Smooth muscle cell (in vitro differentiated cells): ENCODE results near the gene CNTN5. TPM values are rescaled to one million over a fixed set of nuclear protein-coding genes. Genes with fewer than 3 reads are reported as not detected.
"Not testable (repeated sequence)": the region's sequence is repeated elsewhere in the genome, so short reads cannot be mapped to it uniquely, and the experiment has no call there.

Experiments used
- DNase-seq: peaks from one replicate; lab custom pipeline; 2025; ENCODE audit not compliant: unreplicated experiment; lab: John Stamatoyannopoulos, UW
- H2AFZ ChIP-seq: fragments of 200-600 bp; sonication (generic); 2 replicates; pipeline ENCODE4 v1.6.0; 2016; ENCODE audit warnings: antibody characterized with exemption, low read depth, mild to moderate bottlenecking
- H3F3A ChIP-seq: fragments of 200-600 bp; sonication (generic); 2 replicates; pipeline ENCODE4 v1.6.0; 2017; ENCODE audit warnings: antibody characterized with exemption, low read depth
- H3K27ac ChIP-seq: fragments of 200-600 bp; sonication (generic); 2 replicates; pipeline ENCODE4 v1.5.1; 2016; ENCODE audit warnings: low read depth, mild to moderate bottlenecking
- H3K27me3 ChIP-seq: fragments of 200-600 bp; sonication (generic); 2 replicates; pipeline ENCODE4 v1.6.1; 2016; ENCODE audit warnings: low read depth, mild to moderate bottlenecking
- H3K36me3 ChIP-seq: fragments of 200-600 bp; sonication (generic); 2 replicates; pipeline ENCODE4 v1.5.1; 2016; ENCODE audit warnings: low read depth
- H3K4me1 ChIP-seq: fragments of 200-600 bp; sonication (generic); 2 replicates; pipeline ENCODE4 v1.5.1; 2016; ENCODE audit warnings: low read depth
- H3K4me2 ChIP-seq: fragments of 200-600 bp; sonication (generic); 2 replicates; pipeline ENCODE4 v1.6.0; 2016; ENCODE audit warnings: mild to moderate bottlenecking
- H3K4me3 ChIP-seq: fragments of 200-600 bp; sonication (generic); 2 replicates; pipeline ENCODE4 v1.5.1; 2016; ENCODE audit warnings: mild to moderate bottlenecking
- H3K79me2 ChIP-seq: fragments of 200-600 bp; sonication (generic); 2 replicates; pipeline ENCODE4 v1.6.0; 2016; ENCODE audit warnings: low read depth, mild to moderate bottlenecking
- H3K9ac ChIP-seq: fragments of 200-600 bp; sonication (generic); 2 replicates; pipeline ENCODE4 v1.6.0; 2016; ENCODE audit warnings: low read depth
- H3K9me3 ChIP-seq: fragments of 200-600 bp; sonication (generic); replicated peaks from 2 replicates; pipeline ENCODE4 v1.5.1; 2016; ENCODE audit warnings: low read depth
- H4K20me1 ChIP-seq: fragments of 200-600 bp; sonication (generic); 2 replicates; pipeline ENCODE4 v1.6.0; 2016; ENCODE audit warnings: low read depth
- CTCF ChIP-seq: fragments of 200-600 bp; sonication (generic); IDR thresholded peaks from 2 replicates; pipeline ENCODE4 v1.5.1; 2017; ENCODE audit warnings: borderline replicate concordance, mild to moderate bottlenecking, antibody characterized with exemption; ENCODE audit not compliant: insufficient read depth, poor library complexity, severe bottlenecking
- WGBS: methylation state at CpG from one replicate; pipeline ENCODE4 v1.1.7; 2016; ENCODE audit warnings: low lambda C conversion rate; 5-methylcytosine and 5-hydroxymethylcytosine counted together
- polyA plus RNA-seq: library from polyadenylated mRNA; unstranded; fragments of >200 nt; fragmentation: Nextera tagmentation; extraction: Ambion mirVana; gene quantifications from 2 replicates; pipeline ENCODE4 v1.2.1, GENCODE V29; 2016
- total RNA-seq: library from RNA; depleted of rRNA; stranded (reverse); fragments of >200 nt; gene quantifications from 2 replicates; pipeline ENCODE4 v1.2.3, GENCODE V29; 2014

CNTN5 gene
- total and polyA plus RNA-seq, 2 experiments from 2014 or later: 0.97 to 3.1 TPM

GRCh38 chr11:100273066-100273815 lies 1252.5 kb downstream of the CNTN5 start:
- no peak for DNase-seq
- Histone ChIP-seq H3F3A (no peaks in the 10 kb centered on the region), H3K27ac (no peak overlapping the region), H3K27me3 (no peaks in the 10 kb centered on the region), H3K9ac (no peak overlapping the region), H3K36me3 (no peaks in the 10 kb centered on the region), H3K4me1 (no peaks in the 10 kb centered on the region), H3K4me3 (no peak overlapping the region), H3K9me3 (no peaks in the 10 kb centered on the region), H2AFZ (no peak overlapping the region), H3K79me2 (no peaks in the 10 kb centered on the region), H4K20me1 (no peaks in the 10 kb centered on the region), H3K4me2 (no peak overlapping the region)
- no peak for TF ChIP-seq CTCF
- 97% methylated on average over 16 of the region's 16 CpGs for WGBS

DNA sequence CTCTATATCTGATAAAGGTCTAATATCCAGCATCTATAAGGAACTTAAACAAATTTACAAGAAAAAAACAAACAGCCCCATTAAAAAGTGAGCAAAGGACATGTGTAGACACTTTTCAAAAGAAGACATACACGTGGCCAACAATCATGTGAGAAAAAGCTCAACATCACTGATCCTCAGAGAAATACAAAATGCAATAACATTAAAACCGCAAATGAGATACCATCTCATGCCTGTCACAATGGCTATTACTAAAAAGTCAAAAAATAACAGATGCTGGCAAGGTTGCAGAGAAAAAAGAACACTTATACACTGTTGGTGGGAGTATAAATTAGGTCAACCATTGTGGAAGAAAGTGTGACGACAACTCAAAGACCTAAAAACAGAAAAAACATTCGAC lies 1253.7 kb downstream of the CNTN5 start:
- not testable (repeated sequence) for H3K36me3 ChIP-seq, H3F3A ChIP-seq, DNase-seq, H2AFZ ChIP-seq, H3K4me2 ChIP-seq, H3K79me2 ChIP-seq, H3K27ac ChIP-seq, H3K9ac ChIP-seq, H3K4me1 ChIP-seq, H3K9me3 ChIP-seq, H3K4me3 ChIP-seq, H4K20me1 ChIP-seq, H3K27me3 ChIP-seq
- WGBS: 89% methylated on average over 4 of the region's 4 CpGs

DNA sequence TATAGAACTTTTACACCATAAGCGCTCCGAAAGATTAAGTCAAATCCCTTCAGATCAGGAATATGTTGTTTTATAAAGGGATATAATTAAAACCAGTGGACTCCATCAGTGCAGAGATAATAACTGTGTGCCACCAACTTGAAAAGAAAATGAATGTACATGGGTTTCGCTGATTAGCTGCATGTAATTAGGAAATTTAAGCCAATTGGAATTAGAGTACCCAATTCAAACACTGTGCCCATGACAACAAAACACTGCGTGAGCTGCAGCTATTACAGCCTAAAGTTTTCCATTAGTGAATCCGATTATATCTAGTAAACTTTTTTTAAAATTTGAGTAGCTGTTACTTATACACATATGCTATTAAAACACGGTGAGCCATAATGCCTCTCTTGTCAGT lies 1274.0 kb downstream of the CNTN5 start:
- WGBS: 95% methylated on average over 6 of the region's 6 CpGs
- no peak for DNase-seq
- Histone ChIP-seq H3K4me2 (no peak overlapping the region), H3K9me3 (no peaks in the 10 kb centered on the region), H3K27me3 (no peaks in the 10 kb centered on the region), H2AFZ (no peak overlapping the region), H3K27ac (no peak overlapping the region), H3K9ac (no peak overlapping the region), H3F3A (no peaks in the 10 kb centered on the region), H3K4me1 (no peaks in the 10 kb centered on the region), H3K79me2 (no peaks in the 10 kb centered on the region), H3K36me3 (no peaks in the 10 kb centered on the region), H4K20me1 (no peaks in the 10 kb centered on the region), H3K4me3 (no peak overlapping the region)
- TF ChIP-seq CTCF: no peak

DNA sequence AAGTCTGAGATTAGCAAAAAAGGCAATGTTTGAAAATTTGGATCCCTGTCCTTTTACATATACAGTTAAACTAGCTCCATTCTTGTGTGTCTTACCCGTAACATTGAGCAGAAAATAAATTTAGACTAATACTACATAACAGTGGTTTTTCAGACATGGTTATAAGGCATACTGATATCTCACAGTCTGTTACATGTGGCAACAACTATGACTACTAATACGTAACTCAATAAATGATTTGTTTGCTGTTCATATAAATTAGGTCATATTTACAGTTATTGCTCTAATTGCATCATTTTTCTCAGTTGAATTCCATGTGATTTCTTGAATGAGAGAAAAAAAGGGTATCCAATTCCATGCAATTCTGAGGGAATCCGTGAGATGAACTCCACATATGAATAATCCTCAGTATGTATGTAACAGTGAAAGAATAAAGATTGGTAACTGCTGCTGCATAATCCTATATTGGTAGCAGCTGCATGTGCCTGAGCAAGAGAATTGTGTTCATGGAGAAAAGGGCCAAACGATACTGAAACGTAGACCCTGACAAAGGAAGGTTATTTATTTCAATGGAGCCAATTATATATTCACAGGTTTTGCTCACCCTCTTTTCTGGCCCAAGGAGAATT lies 1275.4 kb downstream of the CNTN5 start:
- Histone ChIP-seq H2AFZ (no peak overlapping the region), H3K4me2 (no peak overlapping the region), H3K4me1 (no peaks in the 10 kb centered on the region), H3K79me2 (no peaks in the 10 kb centered on the region), H3K4me3 (no peak overlapping the region), H3K9me3 (no peaks in the 10 kb centered on the region), H3K27me3 (no peaks in the 10 kb centered on the region), H4K20me1 (no peaks in the 10 kb centered on the region), H3F3A (no peaks in the 10 kb centered on the region), H3K36me3 (no peaks in the 10 kb centered on the region), H3K9ac (no peak overlapping the region), H3K27ac (no peak overlapping the region)
- TF ChIP-seq CTCF: no peak
- WGBS: 52% methylated on average over 5 of the region's 5 CpGs
- DNase-seq: no peak
